H1 (cell line): ENCODE measurements around the gene EGLN3. TPM values are rescaled to one million over a fixed set of nuclear protein-coding genes. Genes with fewer than 3 reads are reported as not detected.

ENCODE experiments used
- CTCF ChIA-PET: fragments of 300-600 bp; sonication (Branson Sonifier 250); formaldehyde crosslinking; loops from one replicate; lab custom pipeline; 2021; ENCODE audit not compliant: partially characterized antibody; lab: Charles Lee
- POLR2A ChIA-PET: fragments of 300-600 bp; sonication (Branson Sonifier 250); formaldehyde crosslinking; loops from one replicate; lab custom pipeline; 2021; ENCODE audit warnings: inconsistent platforms; ENCODE audit not compliant: partially characterized antibody; lab: Charles Lee
- DNase-seq, 2 experiments: peaks; one replicate each; pipeline versions ENCODE4 v3.0.0 to v3.0.0-alpha.2; 2010 to 2022; ENCODE audit warnings: low spot score in 2 of 2, low read depth in 1 of 2, mixed read lengths in 1 of 2
- FAIRE-seq: peaks from 2 replicates; lab custom pipeline; 2011; peaks lifted over from hg19 to GRCh38; lab: Jason Lieb, UNC
- H2AFZ ChIP-seq: 2 replicates; pipeline ENCODE4 v1.8.1; 2012; ENCODE audit warnings: low read length, inconsistent platforms
- H2AK5ac ChIP-seq: 2 replicates; pipeline ENCODE4 v1.6.1; 2013; ENCODE audit warnings: low read depth, low read length
- H2BK120ac ChIP-seq: replicated peaks from 2 replicates; pipeline ENCODE3; 2013; ENCODE audit warnings: low read depth, low read length, inconsistent platforms
- H2BK12ac ChIP-seq: 2 replicates; pipeline ENCODE4 v1.6.1; 2013; ENCODE audit warnings: low read depth, low read length
- H2BK15ac ChIP-seq: 2 replicates; pipeline ENCODE4 v1.6.1; 2013; ENCODE audit warnings: low read length
- H2BK20ac ChIP-seq: 2 replicates; pipeline ENCODE4 v1.6.1; 2013; ENCODE audit warnings: low read length
- H2BK5ac ChIP-seq: 2 replicates; pipeline ENCODE4 v1.6.1; 2013; ENCODE audit warnings: low read depth, low read length
- H3K14ac ChIP-seq: 2 replicates; pipeline ENCODE4 v1.6.1; 2013; ENCODE audit warnings: inconsistent platforms; ENCODE audit not compliant: insufficient read length
- H3K18ac ChIP-seq: 2 replicates; pipeline ENCODE4 v1.6.1; 2013; ENCODE audit warnings: low read length; ENCODE audit errors: extremely low read depth
- H3K23ac ChIP-seq: 2 replicates; pipeline ENCODE4 v1.6.1; 2013; ENCODE audit warnings: inconsistent platforms; ENCODE audit not compliant: insufficient read length
- H3K23me2 ChIP-seq: 2 replicates; pipeline ENCODE4 v1.6.1; 2013; ENCODE audit warnings: low read depth, low read length
- H3K27ac ChIP-seq: 2 replicates; pipeline ENCODE4 v1.6.1; 2011; ENCODE audit warnings: low read depth, low read length, inconsistent platforms
- H3K27me3 ChIP-seq, 4 experiments: replicated peaks in 1 of 4; 1 replicate in 1 of 4; 2 replicates in 3 of 4; pipeline versions ENCODE4 v1.6.1 to v1.8.1; 2011 to 2013; ENCODE audit warnings: low read length in 3 of 4, mild to moderate bottlenecking in 3 of 4, inconsistent platforms in 2 of 4, mixed read lengths in 2 of 4, moderate library complexity in 1 of 4; ENCODE audit not compliant: control insufficient read depth in 3 of 4, insufficient read depth in 3 of 4; ENCODE audit errors: extremely low read depth in 1 of 4
- H3K36me3 ChIP-seq, 4 experiments: 2 replicates each; pipeline versions ENCODE4 v1.6.1 to v1.8.1; 2011 to 2013; ENCODE audit warnings: mild to moderate bottlenecking in 4 of 4, low read length in 3 of 4, moderate library complexity in 2 of 4, control low read depth in 1 of 4, inconsistent platforms in 1 of 4; ENCODE audit not compliant: insufficient read depth in 4 of 4, control insufficient read depth in 2 of 4
- H3K4ac ChIP-seq: replicated peaks from 2 replicates; pipeline ENCODE3; 2013; ENCODE audit warnings: low read length, low read depth, mixed read lengths, inconsistent platforms; ENCODE audit not compliant: insufficient read length
- H3K4me1 ChIP-seq, 4 experiments: replicated peaks in 1 of 4; 1 replicate in 1 of 4; 2 replicates in 3 of 4; pipeline versions ENCODE4 v1.6.1 to v1.8.1; 2011 to 2013; ENCODE audit warnings: low read length in 3 of 4, inconsistent platforms in 2 of 4, mixed read lengths in 1 of 4; ENCODE audit not compliant: insufficient read depth in 4 of 4, control insufficient read depth in 3 of 4
- H3K4me2 ChIP-seq, 2 experiments: 2 replicates each; pipeline versions ENCODE4 v1.6.1 to v1.8.1; 2011 to 2013; ENCODE audit warnings: low read depth in 2 of 2, low read length in 2 of 2, control low read depth in 1 of 2, inconsistent platforms in 1 of 2, mild to moderate bottlenecking in 1 of 2; ENCODE audit not compliant: insufficient read depth in 1 of 2
- H3K4me3 ChIP-seq, 4 experiments: fragments of 200-600, 300-600 bp in 1 of 4; sonication (generic), shearing (Covaris generic), sonication (Bioruptor Twin) in 1 of 4; 2 replicates each; pipeline versions ENCODE4 v1.5.1 to v1.8.1; 2011 to 2016; ENCODE audit warnings: low read length in 4 of 4, low read depth in 3 of 4, control low read depth in 2 of 4, inconsistent platforms in 2 of 4, mild to moderate bottlenecking in 2 of 4, mixed read lengths in 1 of 4, moderate library complexity in 1 of 4; ENCODE audit not compliant: insufficient read depth in 2 of 4; ENCODE audit errors: extremely low read depth in 1 of 4
- H3K56ac ChIP-seq: replicated peaks from 2 replicates; pipeline ENCODE3; 2013; ENCODE audit warnings: low read depth, mild to moderate bottlenecking, mixed read lengths, low read length, inconsistent platforms; ENCODE audit not compliant: insufficient read length
- H3K79me1 ChIP-seq: 2 replicates; pipeline ENCODE4 v1.6.1; 2013; ENCODE audit warnings: low read depth, low read length, control low read depth
- H3K79me2 ChIP-seq, 2 experiments: 2 replicates each; pipeline versions ENCODE4 v1.6.1 to v1.8.1; 2012 to 2013; ENCODE audit warnings: low read length in 2 of 2, mild to moderate bottlenecking in 2 of 2, inconsistent platforms in 1 of 2; ENCODE audit not compliant: insufficient read depth in 2 of 2, control insufficient read depth in 1 of 2
- H3K9ac ChIP-seq, 4 experiments: replicated peaks in 1 of 4; 1 replicate in 1 of 4; 2 replicates in 3 of 4; pipeline versions ENCODE4 v1.6.1 to v1.8.1; 2011 to 2013; ENCODE audit warnings: low read depth in 3 of 4, low read length in 3 of 4, control low read depth in 2 of 4, mild to moderate bottlenecking in 2 of 4, moderate library complexity in 2 of 4, inconsistent platforms in 1 of 4; ENCODE audit errors: extremely low read depth in 1 of 4
- H3K9me3 ChIP-seq, 2 experiments: 2 replicates each; pipeline versions ENCODE4 v1.6.1 to v1.8.1; 2012 to 2013; ENCODE audit warnings: mild to moderate bottlenecking in 2 of 2, moderate library complexity in 2 of 2, control low read depth in 1 of 2, inconsistent platforms in 1 of 2, low read depth in 1 of 2, low read length in 1 of 2, mixed read lengths in 1 of 2; ENCODE audit not compliant: insufficient read depth in 2 of 2
- H4K20me1 ChIP-seq, 2 experiments: replicated peaks in 1 of 2; 2 replicates each; pipeline versions ENCODE3 to v1.8.1; 2011 to 2013; ENCODE audit warnings: inconsistent platforms in 2 of 2, low read length in 2 of 2, mild to moderate bottlenecking in 1 of 2; ENCODE audit not compliant: insufficient read depth in 2 of 2, control insufficient read depth in 1 of 2
- H4K5ac ChIP-seq: 2 replicates; pipeline ENCODE4 v1.6.1; 2013; ENCODE audit warnings: low read length, low read depth, mixed read lengths, inconsistent platforms; ENCODE audit not compliant: insufficient read length
- H4K8ac ChIP-seq: 2 replicates; pipeline ENCODE4 v1.8.0; 2013; ENCODE audit warnings: mild to moderate bottlenecking, moderate library complexity, low read length, inconsistent platforms; ENCODE audit not compliant: insufficient read depth; ENCODE audit errors: extremely low read depth
- H4K91ac ChIP-seq: replicated peaks from 2 replicates; pipeline ENCODE3; 2013; ENCODE audit warnings: low read length, mixed read lengths, inconsistent platforms; ENCODE audit not compliant: insufficient read length
- CHD2 ChIP-seq: IDR thresholded peaks from 2 replicates; pipeline ENCODE4 v1.6.1; 2012; ENCODE audit warnings: low read length, improper control_type of control experiment
- KDM1A ChIP-seq: fragments of 200-600, 300-600 bp; sonication (generic); IDR thresholded peaks from 2 replicates; pipeline ENCODE4 v1.7.1; 2016; ENCODE audit warnings: mild to moderate bottlenecking, low read length, borderline replicate concordance
- POLR2AphosphoS5 ChIP-seq: IDR thresholded peaks from 2 replicates; pipeline ENCODE4 v1.6.1; 2011; ENCODE audit warnings: low read depth, low read length
- POU5F1 ChIP-seq: IDR thresholded peaks from 2 replicates; pipeline ENCODE4 v1.6.1; 2011; ENCODE audit warnings: low read depth, mild to moderate bottlenecking, low read length, moderate library complexity
- RBBP5 ChIP-seq: IDR thresholded peaks from 2 replicates; pipeline ENCODE4 v1.7.1; 2012; ENCODE audit warnings: low read depth, mild to moderate bottlenecking, inconsistent platforms, low read length, moderate library complexity, borderline replicate concordance
- RXRA ChIP-seq: IDR thresholded peaks from 2 replicates; pipeline ENCODE4 v1.6.1; 2011; ENCODE audit warnings: low read depth, mild to moderate bottlenecking, low read length, moderate library complexity; ENCODE audit not compliant: insufficient read depth
- SIRT6 ChIP-seq: IDR thresholded peaks from one replicate; pipeline ENCODE4 v1.7.1; 2012; ENCODE audit warnings: low read length, inconsistent platforms
- SRF ChIP-seq: IDR thresholded peaks from 2 replicates; pipeline ENCODE4 v1.6.1; 2011; ENCODE audit warnings: mild to moderate bottlenecking, low read depth, low read length, moderate library complexity
- TAF1 ChIP-seq: IDR thresholded peaks from 2 replicates; pipeline ENCODE4 v1.6.1; 2011; ENCODE audit warnings: mild to moderate bottlenecking, low read depth, low read length
- YY1 ChIP-seq: IDR thresholded peaks from 2 replicates; pipeline ENCODE4 v1.6.1; 2011; ENCODE audit warnings: low read depth, mild to moderate bottlenecking, low read length
- WGBS, 2 experiments: shearing (Covaris generic) in 1 of 2; methylation state at CpG; one replicate each; pipeline versions ENCODE4 v1.1.6 to v1.1.7; 2013 to 2015; ENCODE audit warnings: low lambda C conversion rate in 2 of 2, mixed read lengths in 2 of 2, inconsistent platforms in 1 of 2, low coverage in 1 of 2, missing lambda C conversion rate in 1 of 2; ENCODE audit not compliant: insufficient replicate concordance in 2 of 2, insufficient coverage in 1 of 2, insufficient read length in 1 of 2; ENCODE audit errors: extremely low coverage in 1 of 2, missing lambda C conversion rate in 1 of 2; 5-methylcytosine and 5-hydroxymethylcytosine counted together
- polyA plus RNA-seq, 7 experiments: library from polyadenylated mRNA; depleted of rRNA in 3 of 7; stranded (reverse) in 5 of 7; unstranded in 2 of 7; fragments of >200 nt in 5 of 7; fragments of 200-250 nt in 2 of 7; gene quantifications; 1 replicate in 5 of 7; 2 replicates in 1 of 7; 4 replicates in 1 of 7; pipeline versions ENCODE4 v1.2.1 to v1.2.3, GENCODE V29; 2011 to 2013; ENCODE audit warnings: missing spikeins in 2 of 7, mixed read lengths in 2 of 7
- total RNA-seq: library from RNA; stranded (reverse); fragmentation: NEBNext Ultra II Directional; extraction: Animal tissue kit (Norgen Biotek cat#: 25700); gene quantifications from 2 replicates; pipeline ENCODE4 v1.2.1, GENCODE V29; 2021
- TF ChIP-seq, protein P1 (sequence below): IDR thresholded peaks from 2 replicates; pipeline ENCODE4 v1.6.1; 2012; ENCODE audit warnings: low read length, inconsistent platforms
- TF ChIP-seq, protein P2 (sequence below): IDR thresholded peaks from 2 replicates; pipeline ENCODE4 v1.6.1; 2012; ENCODE audit warnings: inconsistent platforms

EGLN3 gene
- total and polyA plus RNA-seq, 2 of the 8 experiments (the other 6 are each of a cell fraction or from before 2014, with no cell fraction given): 10.6 to 27.3 TPM

DNA sequence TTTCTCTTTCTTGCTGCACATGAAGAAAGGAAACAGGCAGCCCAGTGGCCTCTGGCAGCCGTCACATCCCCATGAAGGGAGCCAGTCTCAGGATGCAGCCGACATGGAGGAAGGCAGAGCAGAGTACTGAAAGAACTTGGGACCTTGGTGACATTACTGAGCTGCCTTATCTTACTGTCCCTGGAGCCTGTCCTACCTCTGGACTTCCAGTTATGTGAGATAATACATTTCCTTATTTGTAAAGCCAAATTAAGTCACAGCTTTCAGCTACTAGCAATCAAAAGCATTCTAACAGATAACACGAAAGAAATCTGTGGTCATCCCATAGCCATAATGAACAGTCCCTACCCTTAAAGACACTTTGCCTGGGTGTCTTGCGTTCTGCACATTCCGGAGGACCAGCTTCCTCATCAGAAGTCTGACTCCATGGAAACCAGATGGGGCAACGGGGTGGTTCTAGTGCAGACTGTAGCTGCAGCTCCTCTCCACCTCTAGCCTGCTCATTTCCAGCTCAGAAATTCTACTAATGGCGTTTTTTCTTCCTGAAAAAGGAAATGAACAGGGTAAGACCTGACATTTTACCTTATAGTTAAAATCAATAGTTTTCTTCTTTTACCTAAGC is 7.8 kb upstream of the EGLN3 start:
- CTCF ChIA-PET: interaction anchor here (0.6 to 1.8 kb wide), 9 partner anchors 13 to 791 kb away, joined by 3 to 7 read pairs (median 3); no protein-coding TSS in a partner anchor
- TF ChIP-seq, protein P1, sequence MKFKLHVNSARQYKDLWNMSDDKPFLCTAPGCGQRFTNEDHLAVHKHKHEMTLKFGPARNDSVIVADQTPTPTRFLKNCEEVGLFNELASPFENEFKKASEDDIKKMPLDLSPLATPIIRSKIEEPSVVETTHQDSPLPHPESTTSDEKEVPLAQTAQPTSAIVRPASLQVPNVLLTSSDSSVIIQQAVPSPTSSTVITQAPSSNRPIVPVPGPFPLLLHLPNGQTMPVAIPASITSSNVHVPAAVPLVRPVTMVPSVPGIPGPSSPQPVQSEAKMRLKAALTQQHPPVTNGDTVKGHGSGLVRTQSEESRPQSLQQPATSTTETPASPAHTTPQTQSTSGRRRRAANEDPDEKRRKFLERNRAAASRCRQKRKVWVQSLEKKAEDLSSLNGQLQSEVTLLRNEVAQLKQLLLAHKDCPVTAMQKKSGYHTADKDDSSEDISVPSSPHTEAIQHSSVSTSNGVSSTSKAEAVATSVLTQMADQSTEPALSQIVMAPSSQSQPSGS: no peak
- TF ChIP-seq RBBP5 (no peak), RXRA (no peak), POU5F1 (no peak), SIRT6 (no peak), SRF (no peak), KDM1A (no peak), TAF1 (no peak), CHD2 (no peak), POLR2AphosphoS5 (no peak), YY1 (no peak)
- TF ChIP-seq, protein P2, sequence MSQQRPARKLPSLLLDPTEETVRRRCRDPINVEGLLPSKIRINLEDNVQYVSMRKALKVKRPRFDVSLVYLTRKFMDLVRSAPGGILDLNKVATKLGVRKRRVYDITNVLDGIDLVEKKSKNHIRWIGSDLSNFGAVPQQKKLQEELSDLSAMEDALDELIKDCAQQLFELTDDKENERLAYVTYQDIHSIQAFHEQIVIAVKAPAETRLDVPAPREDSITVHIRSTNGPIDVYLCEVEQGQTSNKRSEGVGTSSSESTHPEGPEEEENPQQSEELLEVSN: no peak

More for the DNA sequence above, 7.8 kb upstream of the EGLN3 start:
- H3K4me1 ChIP-seq: peaks cover 0 to 3% (median 0%) of the 10 kb centered on the region in 4 experiments; a peak in 2 of 7 replicates
- no peak overlapping the region for H2BK12ac ChIP-seq
- H2BK20ac ChIP-seq: no peak overlapping the region
- no peaks in the 10 kb centered on the region for H3K27me3 ChIP-seq
- H3K4ac ChIP-seq: no peak overlapping the region
- H3K79me2 ChIP-seq: no peaks in the 10 kb centered on the region
- no peak for DNase-seq
- no peak overlapping the region for H4K5ac ChIP-seq
- H3K79me1 ChIP-seq: no peaks in the 10 kb centered on the region
- H3K23ac ChIP-seq: no peak overlapping the region
- no peak overlapping the region for H2AFZ ChIP-seq
- no peak overlapping the region for H3K9ac ChIP-seq
- H3K27ac ChIP-seq: no peak overlapping the region
- no peak overlapping the region for H2BK15ac ChIP-seq
- WGBS, 2 experiments: 90% methylated on average over 7 of the region's 7 CpGs; no CpG with 5 or more reads in 1 of the 2 experiments
- H3K14ac ChIP-seq: no peak overlapping the region
- H2AK5ac ChIP-seq: no peak overlapping the region
- no peak overlapping the region for H2BK5ac ChIP-seq
- H3K4me2 ChIP-seq: no peak overlapping the region
- no peaks in the 10 kb centered on the region for H4K20me1 ChIP-seq
- H3K56ac ChIP-seq: no peak overlapping the region
- no peaks in the 10 kb centered on the region for H3K36me3 ChIP-seq
- H3K9me3 ChIP-seq: no peaks in the 10 kb centered on the region
- POLR2A ChIA-PET: interaction anchor here (1.7 kb wide), 2 partner anchors 8 to 14 kb away, joined by 3 to 6 read pairs; partner anchors contain the start of gene EGLN3
- H3K23me2 ChIP-seq: no peaks in the 10 kb centered on the region
- H4K8ac ChIP-seq: no peak overlapping the region
- no peak overlapping the region for H3K18ac ChIP-seq
- no peak overlapping the region for H3K4me3 ChIP-seq
- no peak overlapping the region for H2BK120ac ChIP-seq
- H4K91ac ChIP-seq: no peak overlapping the region
- FAIRE-seq: no peak
